HG02840 (cell line): Measurements from ENCODE around the gene AGAP3.

Source experiments
- ATAC-seq: cut with Tn5 transposase; IDR thresholded peaks from one replicate; pipeline ENCODE4 v1.9.1; 2021; ENCODE audit warnings: mild to moderate bottlenecking, moderate library complexity, moderate number of reproducible peaks; ENCODE audit not compliant: unreplicated experiment, low FRiP score

Gene AGAP3

GRCh38 chr7:151133266-151133985 is 47.2 kb downstream of the AGAP3 start:
- ATAC-seq, result no peak

- ATAC-seq, result no peak
These were observed 47.9 kb downstream of the AGAP3 start for GRCh38 chr7:151133986-151134742.

- ATAC-seq, result no peak
These were observed 48.7 kb downstream of the AGAP3 start for GRCh38 chr7:151134743-151135524.

GRCh38 chr7:151135525-151135845 is 49.2 kb downstream of the AGAP3 start:
- no peak for ATAC-seq

- no peak for ATAC-seq
These were observed 49.9 kb downstream of the AGAP3 start for GRCh38 chr7:151135866-151136843.

GRCh38 chr7:151137076-151137675 is 50.9 kb downstream of the AGAP3 start:
- ATAC-seq, result no peak

GRCh38 chr7:151137791-151138152 is 51.5 kb downstream of the AGAP3 start:
- ATAC-seq, result no peak

- no peak for ATAC-seq
These were observed 52.0 kb downstream of the AGAP3 start for GRCh38 chr7:151138153-151138851.

GRCh38 chr7:151139071-151139790 is 53.0 kb downstream of the AGAP3 start:
- ATAC-seq, result no peak

GRCh38 chr7:151139791-151140190 is 53.5 kb downstream of the AGAP3 start:
- ATAC-seq, result no peak

- ATAC-seq, result no peak
These were observed 54.6 kb downstream of the AGAP3 start for GRCh38 chr7:151140826-151141225.

GRCh38 chr7:151141311-151141854 is 55.1 kb downstream of the AGAP3 start:
- no peak for ATAC-seq

GRCh38 chr7:151141855-151142685 is 55.8 kb downstream of the AGAP3 start:
- ATAC-seq, result no peak

- ATAC-seq, result no peak
These were observed 56.4 kb downstream of the AGAP3 start for GRCh38 chr7:151142686-151143040.

GRCh38 chr7:151143261-151144015 is 57.2 kb downstream of the AGAP3 start:
- ATAC-seq, result no peak

GRCh38 chr7:151144387-151144786 is 58.1 kb downstream of the AGAP3 start:
- ATAC-seq, result no peak

- ATAC-seq, result no peak
These were observed 60.5 kb downstream of the AGAP3 start for GRCh38 chr7:151146761-151147160.
